Neural cell (in vitro differentiated cells): Measurements from ENCODE around the gene TUG1. TPM values are rescaled to one million over a fixed set of nuclear protein-coding genes. Genes with fewer than 3 reads are reported as not detected.

Source experiments
- H2AFZ ChIP-seq: fragments of 200-600, 300-800 bp; sonication (generic), shearing (Covaris generic); 2 replicates; pipeline ENCODE4 v1.6.0; 2014; ENCODE audit warnings: low read depth, mild to moderate bottlenecking, antibody characterized with exemption, low read length, moderate library complexity
- H3F3A ChIP-seq: fragments of 200-600 bp; shearing (Covaris generic); 2 replicates; pipeline ENCODE4 v1.6.1; 2016; ENCODE audit warnings: mild to moderate bottlenecking, moderate library complexity, mixed read lengths, antibody characterized with exemption, low read length; ENCODE audit not compliant: insufficient read depth, poor library complexity, severe bottlenecking
- H3K27ac ChIP-seq: fragments of 200-600, 300-800 bp; sonication (generic), shearing (Covaris generic); 2 replicates; pipeline ENCODE4 v1.5.1; 2014; ENCODE audit warnings: mild to moderate bottlenecking, low read length, moderate library complexity
- H3K27me3 ChIP-seq: fragments of 300-800, 200-600 bp; sonication (generic), shearing (Covaris generic); 2 replicates; pipeline ENCODE4 v1.6.0; 2014; ENCODE audit warnings: mild to moderate bottlenecking, low read depth, low read length, moderate library complexity; ENCODE audit not compliant: insufficient read depth
- H3K36me3 ChIP-seq: fragments of 300-800, 200-600 bp; sonication (generic), shearing (Covaris generic); 2 replicates; pipeline ENCODE4 v1.5.1; 2014; ENCODE audit warnings: mild to moderate bottlenecking, antibody characterized with exemption, low read length, moderate library complexity; ENCODE audit not compliant: insufficient read depth
- H3K4me2 ChIP-seq: fragments of 300-800, 200-600 bp; sonication (generic), shearing (Covaris generic); 2 replicates; pipeline ENCODE4 v1.6.0; 2014; ENCODE audit warnings: mild to moderate bottlenecking, low read length
- H3K4me3 ChIP-seq: fragments of 300-800, 200-600 bp; sonication (generic), shearing (Covaris generic); 2 replicates; pipeline ENCODE4 v1.5.1; 2014; ENCODE audit warnings: mild to moderate bottlenecking, low read length, moderate library complexity
- H3K79me2 ChIP-seq: fragments of 200-600 bp; shearing (Covaris generic); replicated peaks from 2 replicates; pipeline ENCODE4 v1.6.0; 2014; ENCODE audit warnings: mild to moderate bottlenecking, low read length, moderate library complexity; ENCODE audit not compliant: insufficient read depth
- H3K9ac ChIP-seq: fragments of 300-800, 200-600 bp; sonication (generic), shearing (Covaris generic); 2 replicates; pipeline ENCODE4 v1.6.1; 2016; ENCODE audit warnings: mild to moderate bottlenecking, low read length, mixed read lengths
- H3K9me2 ChIP-seq: fragments of 200-600 bp; shearing (Covaris generic); 2 replicates; pipeline ENCODE4 v1.6.1; 2016; ENCODE audit warnings: mild to moderate bottlenecking, low read length, mixed read lengths; ENCODE audit not compliant: insufficient read depth
- H3K9me3 ChIP-seq: fragments of 200-600, 300-800 bp; sonication (generic), shearing (Covaris generic); 2 replicates; pipeline ENCODE4 v1.6.1; 2016; ENCODE audit warnings: mild to moderate bottlenecking, mixed run types, low read length, moderate library complexity, mixed read lengths
- H4K20me1 ChIP-seq: fragments of 200-600 bp; shearing (Covaris generic); 2 replicates; pipeline ENCODE4 v1.6.1; 2016; ENCODE audit warnings: mild to moderate bottlenecking, mixed run types; ENCODE audit not compliant: insufficient read depth
- CTCF ChIP-seq: fragments of 450-650 bp; IDR thresholded peaks from 2 replicates; pipeline ENCODE4 v1.5.1; 2014; ENCODE audit warnings: antibody characterized with exemption, mild to moderate bottlenecking, moderate library complexity; ENCODE audit not compliant: poor library complexity, severe bottlenecking
- EP300 ChIP-seq: fragments of 450-650 bp; conservative IDR thresholded peaks from 2 replicates; pipeline ENCODE4 v1.6.1; 2014; ENCODE audit warnings: antibody characterized with exemption, mild to moderate bottlenecking, moderate library complexity; ENCODE audit not compliant: poor library complexity, severe bottlenecking
- EZH2 ChIP-seq: fragments of 200-600, 300-800 bp; shearing (Covaris generic), sonication (generic); IDR thresholded peaks from 2 replicates; pipeline ENCODE4 v1.6.1; 2014; ENCODE audit warnings: antibody characterized with exemption, low read length, borderline replicate concordance, mild to moderate bottlenecking; ENCODE audit not compliant: insufficient read depth, poor library complexity, severe bottlenecking
- MXI1 ChIP-seq: fragments of 450-650 bp; conservative IDR thresholded peaks from 2 replicates; pipeline ENCODE4 v1.6.1; 2014; ENCODE audit warnings: antibody characterized with exemption, mild to moderate bottlenecking; ENCODE audit not compliant: poor library complexity, severe bottlenecking
- POLR2AphosphoS5 ChIP-seq: IDR thresholded peaks from 2 replicates; pipeline ENCODE4 v1.6.1; 2012
- RAD21 ChIP-seq: fragments of 450-650 bp; conservative IDR thresholded peaks from 2 replicates; pipeline ENCODE4 v1.6.1; 2014; ENCODE audit warnings: antibody characterized with exemption, mild to moderate bottlenecking, moderate library complexity
- REST ChIP-seq: IDR thresholded peaks from 2 replicates; pipeline ENCODE4 v1.6.1; 2012; ENCODE audit warnings: borderline replicate concordance
- SMC3 ChIP-seq: fragments of 450-650 bp; conservative IDR thresholded peaks from 2 replicates; pipeline ENCODE4 v1.6.1; 2014; ENCODE audit warnings: antibody characterized with exemption, mild to moderate bottlenecking, moderate library complexity; ENCODE audit not compliant: poor library complexity
- TAF1 ChIP-seq: IDR thresholded peaks from 2 replicates; pipeline ENCODE4 v1.6.1; 2012; ENCODE audit warnings: low read depth
- polyA plus RNA-seq: library from polyadenylated mRNA; depleted of rRNA; stranded (reverse); fragments of >200 nt; gene quantifications from 2 replicates; pipeline ENCODE4 v1.2.3, GENCODE V29; 2014

TUG1 gene
- polyA plus RNA-seq, 1 donor from 2014 or later, result 73.5 TPM

GRCh38 chr22:30930228-30930627 lies 38.8 kb upstream of the TUG1 start:
- Histone ChIP-seq H3K79me2 (no peaks in the 10 kb centered on the region), H3K4me3 (no peak overlapping the region)
- no peak for TF ChIP-seq MXI1
- no peak for TF ChIP-seq EZH2
- TF ChIP-seq REST, result no peak
- no peak for TF ChIP-seq RAD21
- TF ChIP-seq POLR2AphosphoS5, result no peak

GRCh38 chr22:30931541-30932300 lies 37.3 kb upstream of the TUG1 start:
- Histone ChIP-seq H3K4me3 (no peak overlapping the region), H3K27me3 (no peaks in the 10 kb centered on the region), H4K20me1 (no peaks in the 10 kb centered on the region), H3K9me3 (no peaks in the 10 kb centered on the region), H3K27ac (no peak overlapping the region), H3K4me2 (no peak overlapping the region), H2AFZ (no peak overlapping the region), H3K9me2 (no peaks in the 10 kb centered on the region), H3F3A (no peaks in the 10 kb centered on the region), H3K9ac (no peak overlapping the region), H3K79me2 (no peaks in the 10 kb centered on the region), H3K36me3 (peaks cover 4% of the 10 kb centered on the region)
- TF ChIP-seq RAD21, result no peak
- no peak for TF ChIP-seq EP300
- TF ChIP-seq CTCF, result no peak
- no peak for TF ChIP-seq TAF1
- TF ChIP-seq POLR2AphosphoS5, result no peak
- no peak for TF ChIP-seq REST
- TF ChIP-seq EZH2, result no peak
- TF ChIP-seq MXI1, result no peak
- no peak for TF ChIP-seq SMC3

More at GRCh38 chr22:30930228-30930627, 38.8 kb upstream of the TUG1 start:
- Histone ChIP-seq H3F3A (no peaks in the 10 kb centered on the region), H3K9ac (no peak overlapping the region), H4K20me1 (no peaks in the 10 kb centered on the region), H3K27ac (no peak overlapping the region), H3K9me2 (no peaks in the 10 kb centered on the region), H2AFZ (no peak overlapping the region), H3K4me2 (no peak overlapping the region), H3K9me3 (no peaks in the 10 kb centered on the region), H3K36me3 (no peaks in the 10 kb centered on the region), H3K27me3 (no peaks in the 10 kb centered on the region)
